ENCODE measurements around the gene UTP4.

UTP4 gene

DNA sequence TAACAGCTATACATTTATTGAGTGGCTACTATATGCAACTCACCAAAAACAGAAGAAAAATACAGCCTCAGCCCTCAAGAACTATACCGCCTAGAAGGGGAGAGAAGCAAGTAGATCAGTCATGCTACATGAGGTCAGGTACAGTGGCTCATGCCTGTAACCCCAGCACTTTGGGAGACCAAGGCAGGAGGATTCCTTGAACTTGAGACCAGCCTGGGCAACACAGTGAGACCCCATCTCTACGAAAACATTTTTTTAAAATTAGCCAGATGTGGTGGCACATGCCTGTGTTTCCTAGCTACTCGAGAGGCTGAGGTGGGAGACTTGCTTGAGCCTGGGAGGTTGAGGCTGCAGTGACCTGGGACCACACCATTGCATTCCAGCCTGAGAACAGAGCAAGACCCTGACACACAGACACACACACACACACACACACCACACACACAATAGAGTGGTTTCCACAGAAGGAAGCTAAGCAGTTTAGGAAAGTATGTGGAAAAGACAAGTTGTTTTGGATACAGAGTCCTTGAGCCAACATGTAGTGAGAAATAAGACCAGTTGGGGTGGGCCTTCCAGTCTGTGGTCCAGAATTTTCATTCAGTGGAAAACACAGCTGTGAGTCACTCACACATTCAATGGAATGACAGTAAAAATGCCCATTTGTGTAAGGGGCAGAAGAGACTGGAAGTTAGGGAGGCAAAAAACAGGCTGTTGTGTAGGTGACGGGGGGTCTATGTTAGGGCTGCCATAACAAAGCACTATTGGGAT lies 43.8 kb downstream of the UTP4 start:
- DNase-seq (ENCODE audit: low read depth) = no peak

DNA sequence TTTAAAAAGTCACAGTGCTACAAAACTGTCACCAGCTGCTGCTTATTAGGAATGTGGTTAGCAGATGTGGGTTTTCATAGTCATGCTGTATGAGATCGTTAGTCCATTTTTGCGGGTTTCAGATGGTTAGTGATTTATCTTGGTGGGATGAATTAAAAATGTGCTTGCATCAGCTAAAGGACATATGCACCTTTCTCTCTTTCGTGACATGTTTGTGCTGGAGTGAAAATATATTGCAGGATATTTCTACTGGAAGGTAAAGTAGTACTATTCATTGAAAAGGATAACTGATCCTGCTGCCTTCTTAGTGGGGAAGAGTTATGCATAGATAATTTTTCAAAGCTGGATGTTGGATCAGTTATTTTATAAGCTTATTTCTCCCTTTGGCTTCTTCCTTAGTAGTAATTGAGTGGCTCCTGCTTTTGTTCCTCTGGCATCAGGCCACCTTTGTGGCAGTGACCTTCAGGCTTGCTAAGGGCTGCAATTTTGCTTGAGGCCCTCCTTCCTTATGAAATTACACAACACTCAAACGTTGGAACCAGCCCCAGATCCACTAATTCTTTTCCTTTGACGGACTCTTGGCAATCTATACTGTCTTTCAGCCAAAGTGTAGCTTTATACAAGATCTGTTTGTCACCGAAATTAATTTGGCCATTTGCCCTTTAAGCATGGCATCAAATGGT lies 47.0 kb downstream of the UTP4 start:
- no peak for DNase-seq (ENCODE audit: low read depth)

DNA sequence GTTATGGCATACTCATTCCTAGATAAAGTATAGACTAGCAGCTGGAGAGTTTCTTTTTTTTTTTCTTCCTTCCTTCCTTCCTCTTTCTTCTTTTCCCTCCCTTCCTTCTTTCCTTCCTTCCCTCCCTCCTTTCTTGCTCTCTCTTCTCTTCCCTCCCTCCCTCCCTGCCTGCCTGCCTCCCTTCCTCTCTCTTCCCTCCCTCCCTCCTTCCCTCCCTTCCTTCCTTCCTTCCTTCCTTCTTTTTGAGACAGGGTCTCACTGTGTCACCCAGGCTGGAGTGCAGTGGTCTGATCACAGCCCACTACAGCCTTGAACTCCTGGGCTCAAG lies 47.5 kb downstream of the UTP4 start:
- DNase-seq (ENCODE audit: low read depth) = no peak

DNA sequence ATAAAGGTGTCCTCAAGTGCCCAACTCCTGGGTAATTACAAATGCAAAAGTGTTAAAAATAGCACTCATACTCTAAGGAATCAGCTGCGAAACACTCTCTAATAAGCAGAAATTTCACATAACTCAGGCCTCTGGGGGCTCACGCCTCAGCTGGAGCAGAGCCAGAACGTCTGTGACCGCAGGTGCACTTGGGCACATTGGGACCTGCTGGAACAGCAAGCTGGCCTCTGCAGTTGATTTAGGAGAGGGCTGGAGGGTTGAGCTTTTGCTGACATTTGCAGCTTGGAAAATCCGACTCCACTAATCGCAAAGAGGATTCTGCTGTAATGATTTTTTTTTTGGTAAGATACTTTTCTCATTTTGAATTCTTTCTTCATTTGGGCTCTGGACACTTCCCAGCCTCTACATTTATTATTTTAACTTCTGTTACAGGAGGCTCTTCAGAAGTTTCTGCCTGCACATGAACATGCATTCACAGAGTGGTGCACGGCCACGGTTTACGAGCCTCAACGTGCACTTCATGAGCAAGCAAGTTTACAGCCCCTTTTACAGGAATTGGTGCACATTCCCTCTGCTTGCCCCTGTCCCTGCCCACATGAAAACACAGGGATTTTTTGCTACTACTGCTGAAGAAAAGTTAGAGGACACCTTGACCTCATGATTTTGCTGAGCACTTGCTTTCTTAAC lies 50.4 kb downstream of the UTP4 start:
- DNase-seq (ENCODE audit: low read depth) = no peak

DNA sequence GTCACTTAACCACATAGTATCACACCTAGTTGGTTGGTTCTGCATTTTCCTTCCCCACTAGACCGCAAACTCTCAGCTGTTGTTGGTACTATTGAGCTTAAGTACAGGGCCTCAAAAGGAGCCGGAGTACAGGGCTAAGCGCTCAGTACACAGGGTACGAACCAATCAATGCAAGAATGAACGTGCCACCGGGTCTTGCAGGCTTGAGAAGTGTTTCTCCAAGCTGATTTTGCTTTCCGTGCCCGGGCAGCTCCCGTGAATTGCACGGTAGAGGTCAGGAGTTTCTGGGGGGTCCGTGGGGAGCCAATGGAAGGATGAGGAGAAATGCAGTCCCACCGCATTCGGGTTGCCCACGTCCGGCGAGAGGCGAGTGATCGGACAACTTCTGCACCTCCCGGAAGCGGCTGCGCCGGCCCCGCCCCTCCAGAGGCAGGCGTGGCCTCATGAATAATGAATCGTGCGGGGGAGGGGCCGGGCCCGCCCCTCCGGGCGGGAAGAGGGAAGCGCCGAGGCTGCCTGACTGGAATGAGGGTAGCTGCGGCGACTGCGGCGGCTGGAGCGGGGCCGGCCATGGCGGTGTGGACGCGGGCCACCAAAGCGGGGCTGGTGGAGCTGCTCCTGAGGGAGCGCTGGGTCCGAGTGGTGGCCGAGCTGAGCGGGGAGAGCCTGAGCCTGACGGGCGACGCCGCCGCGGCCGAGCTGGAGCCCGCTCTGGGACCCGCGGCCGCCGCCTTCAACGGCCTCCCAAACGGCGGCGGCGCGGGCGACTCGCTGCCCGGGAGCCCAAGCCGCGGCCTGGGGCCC lies 54.4 kb downstream of the UTP4 start, which contains the start of gene SNTB2:
Gene SNTB2, plus strand, starts transcription at position 523 of the 804 bp plus-strand sequence. Its CDS starts 3 bp downstream, at position 526.
- DNase-seq (ENCODE audit: low read depth) = peak; percentile 86

DNA sequence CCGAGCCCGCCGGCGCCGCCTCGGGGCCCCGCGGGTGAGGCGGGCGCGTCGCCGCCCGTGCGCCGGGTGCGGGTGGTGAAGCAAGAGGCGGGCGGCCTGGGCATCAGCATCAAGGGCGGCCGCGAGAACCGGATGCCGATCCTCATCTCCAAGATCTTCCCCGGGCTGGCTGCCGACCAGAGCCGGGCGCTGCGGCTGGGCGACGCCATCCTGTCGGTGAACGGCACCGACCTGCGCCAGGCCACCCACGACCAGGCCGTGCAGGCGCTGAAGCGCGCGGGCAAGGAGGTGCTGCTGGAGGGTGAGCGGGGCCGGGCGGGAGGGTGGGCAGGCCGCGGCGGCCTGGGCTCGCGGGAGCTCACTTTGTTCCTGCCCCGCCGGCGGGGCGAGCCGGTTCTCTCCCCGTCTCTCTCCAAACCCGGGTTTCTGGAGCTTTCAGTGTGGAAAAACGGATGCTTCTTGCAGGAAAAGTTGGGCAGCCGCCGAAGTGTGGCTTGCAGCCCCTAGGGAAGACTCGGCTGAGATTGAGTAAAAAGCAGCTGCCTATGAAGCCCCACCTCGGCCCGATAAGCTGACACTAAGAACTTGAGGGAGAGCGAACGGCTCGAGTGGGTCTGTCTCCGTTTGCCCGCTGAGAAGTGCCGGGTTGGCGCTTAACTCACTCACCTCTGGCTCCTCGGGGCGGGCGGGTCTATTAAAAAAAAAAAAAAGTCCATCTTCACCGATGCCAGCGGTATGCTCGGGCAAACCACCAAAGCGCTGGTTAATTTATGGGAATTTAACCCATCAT lies 55.2 kb downstream of the UTP4 start:
- peak; percentile 45 for DNase-seq (ENCODE audit: low read depth)

DNA sequence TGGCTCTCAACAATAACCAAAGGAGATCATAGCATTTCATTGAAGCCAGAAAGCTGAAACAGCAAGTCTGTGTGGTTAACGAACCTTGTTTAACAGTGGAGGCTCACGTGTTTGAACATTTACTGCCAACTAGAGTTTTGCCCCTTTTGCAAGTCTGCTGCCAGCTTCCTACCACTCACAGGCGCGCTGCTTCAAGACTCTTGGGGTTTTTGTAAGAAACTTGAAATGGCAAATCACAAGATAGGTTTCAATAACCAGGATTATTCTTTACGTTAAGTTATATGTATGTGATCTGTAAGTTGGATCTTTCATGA lies 55.7 kb downstream of the UTP4 start:
- DNase-seq (ENCODE audit: low read depth) = no peak

DNA sequence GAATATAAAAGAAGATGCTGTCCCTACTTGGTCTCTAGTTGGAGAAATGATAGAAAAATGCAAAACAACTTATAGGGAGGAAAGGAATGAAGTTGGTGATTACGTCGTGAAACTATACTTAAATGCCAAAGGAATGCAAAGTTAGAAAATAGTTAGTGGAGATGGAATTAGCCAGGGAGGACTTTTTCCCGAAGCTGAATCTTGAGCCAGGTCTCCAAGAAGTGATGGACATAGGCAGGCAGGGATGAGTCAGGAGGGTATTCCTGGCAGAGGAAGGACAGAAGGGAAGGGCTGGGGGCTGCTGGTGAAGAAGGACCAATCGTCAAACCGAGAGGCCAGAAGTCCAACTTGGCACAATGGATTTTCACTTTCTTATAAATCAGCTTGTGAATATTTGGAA lies 56.3 kb downstream of the UTP4 start:
- DNase-seq (ENCODE audit: low read depth) = no peak

DNA sequence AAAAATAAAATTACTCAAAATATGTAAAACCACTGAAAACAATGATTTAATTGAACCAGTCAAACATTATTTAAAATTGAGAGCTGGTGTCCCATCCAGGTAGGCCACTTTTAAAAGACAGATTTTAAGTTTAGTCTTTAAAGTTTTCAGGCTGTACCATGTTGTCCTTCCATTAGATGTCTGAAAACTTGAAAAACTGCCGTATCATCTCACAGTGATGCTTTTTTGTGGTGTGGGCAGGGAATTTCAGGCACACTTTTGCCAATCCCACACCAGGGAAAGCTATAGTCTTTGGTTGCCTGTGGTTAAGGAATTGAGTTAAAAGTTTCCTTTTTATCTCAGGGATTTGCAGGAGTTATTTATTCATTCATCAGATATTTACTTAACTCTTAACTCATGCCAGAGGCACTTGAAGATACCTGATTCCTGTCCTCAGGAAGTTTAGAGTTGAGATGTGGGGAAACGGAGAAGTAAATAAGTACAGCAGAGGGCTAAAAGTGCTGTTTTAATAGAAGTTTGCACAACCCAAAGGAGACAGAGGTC lies 57.7 kb downstream of the UTP4 start:
- DNase-seq (ENCODE audit: low read depth) = no peak

DNA sequence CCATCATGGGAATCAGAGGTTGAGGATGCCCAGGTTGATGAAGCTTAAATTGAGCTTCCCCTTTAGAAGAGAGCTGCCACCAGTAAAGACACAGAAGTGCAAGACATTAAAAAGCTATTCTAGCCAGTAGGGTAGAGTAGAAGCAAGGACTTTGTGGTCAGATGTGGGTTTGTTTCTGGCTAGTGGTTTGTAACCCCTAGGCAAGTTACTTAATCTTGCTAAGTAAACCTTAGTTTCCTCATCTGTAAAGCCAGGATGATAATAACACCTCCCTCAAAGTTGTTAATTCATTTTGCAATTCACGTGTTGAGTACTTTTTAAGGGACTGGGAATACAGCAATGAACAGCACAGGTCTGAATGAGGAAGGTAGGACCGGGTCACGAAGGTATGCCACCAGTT lies 58.1 kb downstream of the UTP4 start:
- peak; percentile 30 for DNase-seq (ENCODE audit: low read depth)

DNA sequence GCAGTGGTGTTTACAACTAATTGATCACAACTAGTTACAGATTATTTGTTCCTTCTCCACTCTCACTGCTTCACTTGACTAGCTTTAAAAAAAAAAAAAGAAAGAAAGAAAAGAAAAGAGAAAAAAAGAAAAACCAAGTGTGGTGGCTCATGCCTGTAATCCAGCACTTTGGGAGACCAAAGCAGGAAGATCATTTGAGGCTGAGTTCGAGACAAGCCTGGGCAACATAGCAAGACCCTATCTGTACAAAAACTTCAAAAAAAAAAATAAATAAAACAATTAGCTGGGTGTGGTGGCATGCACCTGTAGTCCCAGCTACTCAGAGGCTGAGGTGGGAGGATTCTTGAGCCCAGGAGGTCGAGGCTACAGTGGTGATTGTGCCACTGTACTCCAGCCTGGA lies 58.7 kb downstream of the UTP4 start:
- DNase-seq (ENCODE audit: low read depth) = no peak

DNA sequence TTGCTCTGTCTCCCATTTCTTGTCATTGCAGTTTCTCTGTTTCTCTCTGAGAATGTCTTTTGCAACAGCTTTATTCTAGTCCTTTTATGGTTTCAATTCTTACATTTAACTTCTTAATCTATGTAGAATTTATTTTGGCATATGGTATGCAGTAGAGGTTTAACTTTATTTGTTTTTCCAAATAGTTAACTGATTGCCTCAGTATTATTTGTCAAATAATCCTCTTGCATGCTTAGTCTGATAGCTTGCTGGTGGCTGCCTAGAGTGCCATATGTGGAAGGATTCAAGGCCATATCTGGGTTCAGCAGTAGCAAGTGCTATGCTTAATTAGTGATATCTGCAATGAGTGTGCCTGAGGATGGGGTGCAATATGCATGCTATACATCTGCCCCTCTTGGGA lies 61.4 kb downstream of the UTP4 start:
- DNase-seq (ENCODE audit: low read depth) = no peak

DNA sequence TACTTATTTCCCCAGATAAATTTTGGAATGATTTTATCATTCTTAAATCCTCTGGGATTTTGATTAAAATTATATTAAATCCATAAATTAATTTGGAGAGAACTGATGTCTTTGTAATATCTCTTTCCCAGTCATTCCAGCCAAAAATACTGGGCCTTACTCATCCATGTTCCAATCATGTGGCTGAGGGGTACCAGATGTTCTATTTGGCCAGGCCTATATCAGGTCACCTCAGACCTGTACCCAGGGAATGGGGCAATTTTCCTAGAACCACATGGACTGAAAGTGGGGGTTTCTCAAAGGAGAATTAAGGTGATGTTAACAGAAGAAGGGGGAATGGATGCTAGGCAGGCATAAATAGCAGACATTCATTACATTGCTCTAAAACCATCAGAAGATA lies 62.0 kb downstream of the UTP4 start:
- DNase-seq (ENCODE audit: low read depth) = no peak

DNA sequence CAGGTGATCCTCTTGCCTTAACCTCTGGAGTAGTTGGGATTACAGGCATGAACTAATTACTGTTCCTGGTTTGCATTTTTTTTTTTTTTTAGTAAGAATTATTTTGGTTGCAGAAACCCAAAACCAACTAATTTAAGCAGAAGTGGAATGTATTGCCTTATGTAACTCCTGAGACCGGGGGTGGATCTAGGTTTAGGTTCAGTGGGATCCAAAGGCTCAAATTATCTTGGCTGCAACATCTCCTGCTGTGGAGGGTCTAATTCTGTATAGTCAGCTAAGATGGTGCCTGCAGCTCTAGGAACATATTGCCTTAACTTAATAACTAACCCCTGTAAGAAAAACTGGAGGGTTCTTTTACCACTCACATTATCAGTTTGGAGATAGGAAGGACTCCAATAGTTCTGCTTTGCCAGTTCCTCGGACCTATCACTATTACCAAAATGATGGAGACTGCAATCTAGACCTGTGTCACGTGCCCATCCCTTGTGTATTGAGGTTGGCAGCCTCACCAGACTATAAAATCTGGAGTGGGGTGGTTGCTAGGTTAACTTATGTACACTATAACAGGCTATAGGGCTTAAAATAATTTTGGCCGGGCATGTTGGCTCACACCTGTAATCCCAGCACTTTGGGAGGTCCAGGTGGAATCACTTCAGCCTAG lies 63.0 kb downstream of the UTP4 start:
- no peak for DNase-seq (ENCODE audit: low read depth)

DNA sequence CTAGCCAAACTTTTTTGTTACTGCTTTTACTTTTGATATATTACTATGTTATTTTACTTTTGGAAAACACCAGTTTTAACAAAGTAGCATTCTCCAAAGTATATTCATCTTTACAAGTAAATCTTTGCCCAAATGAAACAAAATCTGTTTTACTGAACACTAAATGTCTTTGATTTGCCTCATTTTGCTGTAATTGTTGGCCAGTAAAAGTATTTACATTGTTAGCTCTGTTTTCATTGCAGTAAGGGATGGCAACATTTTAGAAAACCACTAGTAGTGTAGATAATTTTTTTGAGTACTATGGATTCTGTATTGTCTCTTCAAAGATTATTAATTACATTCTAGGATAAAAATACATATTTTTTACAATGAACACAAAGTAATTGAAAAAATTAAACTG lies 65.1 kb downstream of the UTP4 start:
- no peak for DNase-seq (ENCODE audit: low read depth)

DNA sequence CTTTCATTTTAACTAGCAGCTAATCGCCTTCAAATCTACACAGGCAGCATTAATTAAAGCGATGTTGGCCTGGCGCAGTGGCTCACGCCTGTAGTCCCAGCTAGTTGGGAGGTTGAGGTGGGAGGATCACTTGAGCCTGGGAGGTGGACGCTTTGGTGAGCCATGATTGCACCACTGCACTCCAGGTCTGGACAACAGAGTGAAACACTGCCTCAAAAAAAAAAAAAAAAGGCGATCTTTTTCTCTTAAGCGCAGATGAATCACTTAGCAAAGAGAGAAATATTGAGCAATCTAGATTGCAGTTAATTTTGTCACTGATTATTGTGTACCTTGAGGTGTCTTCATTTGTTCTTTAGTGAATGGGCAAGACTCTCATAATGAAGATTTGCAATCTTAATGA lies 66.9 kb downstream of the UTP4 start:
- DNase-seq (ENCODE audit: low read depth) = no peak

DNA sequence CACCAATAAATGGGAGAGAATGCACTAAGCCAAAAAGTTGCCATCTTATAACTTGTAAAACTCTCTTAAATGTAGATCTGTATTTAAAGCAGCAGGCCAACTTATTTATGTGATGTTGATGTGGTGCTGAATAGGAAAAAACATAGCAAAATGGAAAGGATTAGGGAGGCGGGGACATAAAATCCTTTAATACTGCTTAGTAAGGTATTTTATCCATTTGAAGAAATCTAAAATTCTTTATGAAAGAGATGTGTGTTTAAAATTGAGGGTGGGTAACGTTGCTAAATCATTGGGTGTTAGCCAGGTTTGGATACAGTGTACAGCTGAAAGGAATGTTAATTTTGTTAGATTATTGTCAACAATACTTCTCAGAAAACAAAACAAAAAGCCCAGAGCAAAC lies 68.8 kb downstream of the UTP4 start:
- no peak for DNase-seq (ENCODE audit: low read depth)

DNA sequence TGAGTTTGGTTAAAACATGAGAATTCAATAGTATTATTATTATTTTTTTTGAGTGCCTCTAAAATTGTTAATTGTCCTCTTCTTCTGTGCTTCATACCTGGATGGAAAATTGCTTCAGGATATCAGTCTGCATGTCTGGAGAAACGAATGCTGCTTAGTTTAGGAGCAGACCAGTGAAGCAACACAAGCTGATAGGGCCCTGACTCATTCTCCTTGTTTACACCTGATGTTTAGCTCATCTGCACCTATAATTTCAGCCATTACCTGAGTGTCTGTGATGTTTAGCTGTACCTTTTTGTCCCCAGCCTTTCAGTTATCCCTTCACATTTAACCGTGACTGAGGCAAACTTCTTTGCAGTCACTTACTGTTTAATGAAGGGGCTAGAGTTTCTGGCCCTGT lies 69.3 kb downstream of the UTP4 start:
- DNase-seq (ENCODE audit: low read depth) = no peak

DNA sequence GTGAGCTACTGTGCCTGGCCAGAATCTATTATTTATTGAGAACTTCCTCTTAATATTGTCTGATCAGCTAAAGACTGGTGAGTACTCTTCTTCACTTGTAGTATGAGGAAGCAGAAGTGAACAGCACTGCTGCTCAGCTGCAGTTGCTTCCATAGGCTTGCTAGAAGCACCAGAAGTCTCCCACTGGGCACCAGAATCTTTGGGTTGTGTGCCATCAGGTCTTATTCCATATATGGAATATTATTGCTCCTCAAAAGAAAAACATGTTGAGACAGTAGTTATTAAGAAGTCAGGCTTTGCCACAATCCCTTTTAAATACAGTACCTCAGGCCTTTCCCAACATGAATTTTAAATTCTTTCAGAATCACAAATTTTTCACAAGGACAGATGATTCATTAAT lies 71.7 kb downstream of the UTP4 start:
- no peak for DNase-seq (ENCODE audit: low read depth)

DNA sequence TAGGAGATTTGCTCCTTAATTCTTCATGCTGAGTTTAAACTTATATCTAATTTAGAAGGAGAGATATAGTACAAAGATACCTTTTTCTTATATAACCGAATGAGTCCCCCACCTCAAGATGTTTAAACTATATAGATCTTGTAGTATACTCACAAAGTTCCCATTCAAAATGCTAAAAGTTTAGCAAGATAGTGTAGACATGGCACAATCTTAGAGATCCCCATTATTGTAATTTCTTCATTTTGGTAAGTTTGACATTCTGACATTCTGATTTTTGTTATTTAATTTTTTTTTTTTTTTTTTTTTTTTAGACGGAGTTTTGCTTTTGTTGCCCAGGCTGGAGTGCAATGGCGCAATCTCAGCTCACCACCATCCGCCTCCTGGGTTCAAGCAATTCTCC lies 77.3 kb downstream of the UTP4 start:
- DNase-seq (ENCODE audit: low read depth) = no peak

DNA sequence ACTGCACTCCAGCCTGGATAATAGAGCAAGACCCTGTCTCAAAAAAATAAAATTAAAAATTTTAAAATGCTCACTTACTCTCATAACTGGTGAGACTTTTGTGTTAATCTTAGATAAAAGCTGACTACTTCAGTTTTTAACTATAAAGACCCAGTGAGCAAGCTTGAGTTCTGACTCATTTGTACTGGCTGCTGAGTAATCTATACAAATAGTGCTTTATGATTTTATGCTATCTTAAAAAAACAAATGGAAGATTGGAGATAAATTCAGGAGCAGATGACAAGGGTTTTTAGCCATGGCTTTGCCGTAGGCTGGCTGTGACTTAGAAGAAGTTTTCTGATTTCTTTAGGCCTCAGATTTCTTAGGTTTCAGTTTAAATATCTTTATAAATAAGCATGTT lies 85.0 kb downstream of the UTP4 start:
- no peak for DNase-seq (ENCODE audit: low read depth)

Measured in CMK (cell line).